Daoy (cell line): ENCODE measurements around the gene CADM2. TPM values are rescaled to one million over a fixed set of nuclear protein-coding genes. Genes with fewer than 3 reads are reported as not detected.
"Not testable (repeated sequence)": the region's sequence is repeated elsewhere in the genome, so short reads cannot be mapped to it uniquely, and the experiment has no call there.

ENCODE experiments used
- DNase-seq: peaks from one replicate; pipeline ENCODE4 v3.0.0-alpha.2; 2015; ENCODE audit warnings: low read depth
- total RNA-seq: library from RNA; depleted of rRNA; stranded (reverse); fragments of >200 nt; shearing (Covaris generic); gene quantifications from 2 replicates; pipeline ENCODE4 v1.2.3, GENCODE V29; 2014

CADM2 gene
- total RNA-seq, 1 experiment from 2014 or later = 0.46 TPM

- DNase-seq = no peak
Measured at GRCh38 chr3:85077018-85077417, 118.2 kb downstream of the CADM2 start.

GRCh38 chr3:85081191-85081906 is 122.6 kb downstream of the CADM2 start:
- DNase-seq = peak; percentile 1

- DNase-seq = no peak
Measured at GRCh38 chr3:85090495-85090894, 131.7 kb downstream of the CADM2 start.

DNA sequence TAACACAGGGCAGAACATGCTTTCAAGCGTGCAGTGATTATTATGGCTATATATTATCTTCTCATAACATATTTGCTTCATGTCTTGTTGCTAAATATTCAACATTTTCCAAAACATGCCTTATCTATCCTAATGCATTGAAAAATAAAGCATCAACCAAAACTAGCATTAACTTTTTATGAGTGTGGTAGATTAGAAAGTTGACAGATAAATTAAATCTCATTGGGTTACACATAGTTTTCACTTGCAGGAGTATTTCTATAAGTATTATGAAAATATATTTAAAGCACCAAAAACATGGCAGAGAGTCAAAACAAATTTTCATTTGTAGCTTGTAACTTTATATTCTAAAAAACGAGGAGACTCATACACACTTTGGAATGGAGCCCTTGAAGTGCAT is 141.5 kb downstream of the CADM2 start:
- no peak for DNase-seq

- DNase-seq = no peak
Measured at GRCh38 chr3:85102781-85103180, 144.0 kb downstream of the CADM2 start.

GRCh38 chr3:85110393-85110792 is 151.6 kb downstream of the CADM2 start:
- no peak for DNase-seq

DNA sequence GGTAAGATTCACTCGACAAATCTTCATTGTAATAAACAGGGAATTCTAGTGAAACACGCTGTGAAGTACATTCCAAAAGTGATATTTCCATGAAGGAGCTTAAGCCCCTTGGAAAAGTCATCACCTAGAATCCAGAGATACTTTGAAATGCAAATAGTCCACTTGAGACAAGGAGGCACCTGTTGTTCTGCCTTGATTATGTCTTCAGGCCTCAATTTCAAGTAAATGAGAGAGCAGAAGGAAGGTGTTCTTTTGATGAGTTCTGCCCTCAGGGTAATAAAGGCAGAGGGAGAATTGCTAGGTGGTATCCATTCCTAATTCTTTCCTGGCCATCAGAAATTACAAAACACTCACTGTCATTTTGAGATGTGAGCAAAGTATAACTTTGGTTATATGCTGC is 162.1 kb downstream of the CADM2 start:
- DNase-seq = no peak

- DNase-seq = not testable (repeated sequence)
Measured at GRCh38 chr3:85132864-85133263, 174.1 kb downstream of the CADM2 start.

GRCh38 chr3:85133691-85134420 is 175.1 kb downstream of the CADM2 start:
- DNase-seq = not testable (repeated sequence)

DNA sequence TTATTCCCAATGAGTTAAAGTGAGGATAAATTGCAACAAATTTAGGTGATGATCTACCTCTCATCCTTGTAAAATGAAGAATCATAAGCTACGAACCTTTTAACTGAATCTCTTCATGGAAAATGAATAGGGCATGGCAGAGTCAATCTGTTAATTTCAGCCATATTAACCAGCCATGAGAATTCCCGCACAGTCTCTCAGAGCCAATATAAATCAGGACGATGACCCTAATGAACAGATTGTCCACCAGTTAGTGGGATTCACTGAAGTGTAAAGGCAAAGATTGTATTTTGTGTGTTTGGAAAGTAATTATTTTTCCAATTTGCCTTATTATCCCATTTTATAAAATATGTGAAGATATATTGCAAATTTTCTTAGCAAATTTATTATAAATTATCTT is 183.8 kb downstream of the CADM2 start:
- DNase-seq = no peak

DNA sequence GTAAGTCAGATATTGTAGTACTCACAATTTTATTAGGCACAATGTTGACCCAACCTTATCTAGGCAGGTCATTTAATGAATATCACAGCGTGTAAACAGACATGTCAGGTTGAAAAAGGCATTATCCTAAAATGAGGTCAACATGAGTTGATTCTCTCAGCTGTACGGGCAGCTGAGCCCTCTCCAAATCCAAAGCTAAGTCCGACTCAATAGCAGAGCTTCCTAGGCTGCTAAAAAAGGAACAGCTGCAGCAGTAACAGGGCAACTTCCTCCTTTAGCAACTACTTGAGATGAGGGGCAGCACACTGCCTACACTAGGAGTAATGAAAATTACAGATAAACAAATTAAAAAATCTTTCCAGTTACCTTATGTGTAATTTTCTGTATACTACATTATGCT is 189.2 kb downstream of the CADM2 start:
- no peak for DNase-seq

DNA sequence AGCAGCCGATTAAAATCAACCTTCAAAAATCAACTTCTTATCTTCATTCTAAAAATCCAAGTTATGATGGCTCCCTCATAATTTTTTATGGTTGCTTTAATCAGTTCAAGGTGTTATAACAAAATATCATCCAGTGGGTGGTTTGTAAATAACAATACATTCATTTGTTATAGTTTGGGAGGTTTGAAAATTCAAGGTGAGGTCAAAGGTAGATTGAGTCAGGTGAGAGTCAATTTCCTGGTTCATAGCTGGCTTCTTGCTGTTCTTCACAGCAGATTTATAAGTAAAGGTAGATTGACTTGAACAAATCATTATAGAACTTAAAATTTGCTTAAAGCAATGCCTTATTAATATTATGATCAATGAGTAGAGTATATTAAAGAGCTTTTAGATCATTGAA is 192.8 kb downstream of the CADM2 start:
- no peak for DNase-seq

- DNase-seq = not testable (repeated sequence)
Measured at GRCh38 chr3:85153279-85153678, 194.5 kb downstream of the CADM2 start.

GRCh38 chr3:85159376-85159775 is 200.6 kb downstream of the CADM2 start:
- DNase-seq = no peak

GRCh38 chr3:85161544-85161943 is 202.8 kb downstream of the CADM2 start:
- no peak for DNase-seq

- no peak for DNase-seq
Measured at GRCh38 chr3:85162905-85163304, 204.1 kb downstream of the CADM2 start.

DNA sequence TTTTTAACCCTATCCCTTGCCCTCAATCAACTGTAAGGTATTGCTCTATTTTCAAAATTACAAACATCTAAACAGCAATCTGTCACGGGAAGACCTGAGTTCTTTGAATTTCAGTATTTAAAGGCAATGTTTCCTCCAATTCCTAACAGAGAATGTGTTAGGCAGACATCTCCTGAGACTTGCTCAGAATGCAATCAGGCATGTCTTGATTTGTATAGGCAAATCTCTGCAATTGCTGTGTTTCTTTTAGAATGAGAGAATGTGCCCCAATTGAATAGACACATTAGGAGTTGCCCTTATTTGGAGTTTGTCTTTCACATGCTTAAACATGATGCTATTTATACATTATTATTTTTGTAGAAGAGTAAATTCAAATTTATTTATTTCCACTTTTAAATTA is 205.6 kb downstream of the CADM2 start:
- DNase-seq = no peak

- no peak for DNase-seq
Measured at GRCh38 chr3:85167576-85167975, 208.8 kb downstream of the CADM2 start.

GRCh38 chr3:85170646-85171045 is 211.9 kb downstream of the CADM2 start:
- DNase-seq = no peak

- no peak for DNase-seq
Measured at GRCh38 chr3:85171976-85172375, 213.2 kb downstream of the CADM2 start.

DNA sequence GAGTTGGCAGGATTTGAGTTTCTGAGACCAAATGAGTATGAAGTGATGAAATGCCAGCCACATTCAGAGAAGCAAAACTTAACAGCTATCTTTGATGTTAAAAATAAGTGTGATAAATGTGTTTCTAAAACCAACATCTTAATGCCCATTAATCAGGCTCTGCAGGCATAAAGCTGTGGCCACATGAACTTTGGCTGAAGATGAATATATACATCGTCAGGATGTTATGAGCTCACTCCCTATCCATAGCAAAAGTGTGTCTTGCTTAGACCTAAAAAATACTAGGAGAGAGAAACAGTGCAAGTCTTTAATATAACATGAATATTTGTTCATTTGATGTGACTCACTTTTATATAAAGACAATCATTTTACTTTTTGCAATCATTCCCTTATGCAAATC is 218.0 kb downstream of the CADM2 start:
- no peak for DNase-seq

DNA sequence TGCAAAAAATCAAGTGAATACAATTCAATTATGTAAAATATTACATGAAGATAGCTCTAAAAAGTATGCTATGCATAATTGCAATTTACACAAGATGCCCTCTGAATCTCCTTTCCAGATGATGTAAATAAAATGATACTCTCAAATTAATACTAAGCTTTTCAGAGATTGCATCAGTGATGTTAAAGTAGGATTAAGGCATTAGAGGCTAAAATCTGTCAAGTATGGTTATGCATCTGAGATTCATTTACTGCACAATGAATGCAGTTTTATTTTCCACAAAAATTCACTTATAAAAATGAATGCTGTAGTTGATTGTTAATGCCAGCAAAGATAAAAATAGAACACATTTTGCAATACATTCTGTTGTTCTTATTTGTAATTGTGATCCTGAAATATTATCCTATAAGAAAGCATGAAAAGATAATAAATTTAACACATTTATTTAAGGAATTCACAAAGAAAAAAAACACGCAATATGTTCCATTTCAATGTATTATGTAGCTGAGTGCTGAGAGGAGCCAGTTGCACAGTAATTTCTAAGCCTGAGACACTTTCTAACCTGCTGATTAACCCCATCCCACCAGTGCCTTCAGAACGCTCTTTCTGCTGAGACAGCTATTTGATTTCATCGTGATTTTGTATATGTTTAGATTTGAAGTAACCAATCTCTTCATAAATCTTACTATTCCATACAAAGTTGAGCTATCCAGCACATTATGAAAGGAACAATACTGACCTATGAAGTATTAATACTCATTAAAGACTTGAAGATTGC is 224.4 kb downstream of the CADM2 start:
- no peak for DNase-seq

GRCh38 chr3:85185495-85185894 is 226.7 kb downstream of the CADM2 start:
- no peak for DNase-seq
